NCI-H82 treated with DMSO at 0.1 percent for 48 hours (cell line): ENCODE results near the gene HIP1.
"Not testable (repeated sequence)": the region's sequence is repeated elsewhere in the genome, so short reads cannot be mapped to it uniquely, and the experiment has no call there.

ENCODE experiments used
- DNase-seq: peaks from one replicate; lab custom pipeline; 2025; ENCODE audit not compliant: unreplicated experiment; lab: John Stamatoyannopoulos, UW

The HIP1 gene

DNA sequence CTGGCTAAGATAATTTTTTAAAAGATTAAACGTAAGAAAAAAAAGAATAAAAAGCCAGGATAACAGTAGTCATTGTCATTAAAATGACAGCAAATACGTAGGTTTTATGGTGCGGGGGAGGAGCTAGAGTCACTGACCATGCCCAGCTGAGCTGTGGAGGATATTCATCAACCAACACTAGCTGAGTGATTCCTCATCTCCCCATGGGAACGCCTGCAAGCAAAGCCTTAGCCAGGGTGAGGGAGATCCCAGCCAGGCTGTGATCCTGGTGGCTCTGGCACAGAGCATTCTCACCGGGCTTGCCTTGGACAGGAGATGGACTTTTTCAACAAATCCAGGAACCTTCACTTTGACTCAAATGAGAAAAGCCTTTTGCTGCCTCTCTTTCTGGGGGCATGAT lies 94.2 kb downstream of the HIP1 start:
- no peak for DNase-seq

- DNase-seq, result no peak
These were observed 95.8 kb downstream of the HIP1 start for GRCh38 chr7:75642810-75643486.

DNA sequence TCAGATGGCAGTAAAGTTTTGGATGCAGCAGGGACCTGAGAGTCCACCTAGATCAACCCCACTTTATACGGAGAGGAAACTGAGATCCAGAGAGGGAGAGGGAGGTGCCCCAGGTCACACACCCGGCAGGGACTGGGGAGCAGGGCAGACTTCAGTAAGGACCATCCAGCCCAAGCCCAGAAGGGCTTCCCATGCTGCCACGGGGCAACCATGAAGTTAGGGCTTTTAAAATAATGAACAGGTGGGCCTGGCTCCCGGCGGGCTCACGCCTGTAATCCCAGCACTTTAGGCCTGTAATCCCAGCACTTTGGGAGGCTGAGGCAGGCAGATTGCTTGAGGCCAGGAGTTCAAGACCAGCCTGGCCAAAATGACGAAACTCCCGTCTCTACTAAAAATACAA lies 98.5 kb downstream of the HIP1 start:
- peak; percentile 44 for DNase-seq

DNA sequence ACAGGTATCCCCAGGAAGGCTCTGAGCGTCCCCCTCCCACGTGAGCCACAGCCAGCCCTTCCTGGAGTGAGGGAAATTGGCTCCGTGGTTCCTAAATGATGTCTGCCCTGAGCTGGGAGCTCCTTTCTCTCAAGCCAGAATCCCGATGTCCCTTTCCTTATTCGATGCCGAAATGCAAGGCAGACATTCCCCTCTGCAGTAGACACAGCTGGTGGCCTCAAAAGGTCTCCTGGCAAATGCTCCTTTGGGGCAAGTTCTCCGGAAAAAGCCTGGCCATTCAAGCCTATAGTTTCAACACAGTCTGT lies 98.9 kb downstream of the HIP1 start:
- DNase-seq, result peak; percentile 52

DNA sequence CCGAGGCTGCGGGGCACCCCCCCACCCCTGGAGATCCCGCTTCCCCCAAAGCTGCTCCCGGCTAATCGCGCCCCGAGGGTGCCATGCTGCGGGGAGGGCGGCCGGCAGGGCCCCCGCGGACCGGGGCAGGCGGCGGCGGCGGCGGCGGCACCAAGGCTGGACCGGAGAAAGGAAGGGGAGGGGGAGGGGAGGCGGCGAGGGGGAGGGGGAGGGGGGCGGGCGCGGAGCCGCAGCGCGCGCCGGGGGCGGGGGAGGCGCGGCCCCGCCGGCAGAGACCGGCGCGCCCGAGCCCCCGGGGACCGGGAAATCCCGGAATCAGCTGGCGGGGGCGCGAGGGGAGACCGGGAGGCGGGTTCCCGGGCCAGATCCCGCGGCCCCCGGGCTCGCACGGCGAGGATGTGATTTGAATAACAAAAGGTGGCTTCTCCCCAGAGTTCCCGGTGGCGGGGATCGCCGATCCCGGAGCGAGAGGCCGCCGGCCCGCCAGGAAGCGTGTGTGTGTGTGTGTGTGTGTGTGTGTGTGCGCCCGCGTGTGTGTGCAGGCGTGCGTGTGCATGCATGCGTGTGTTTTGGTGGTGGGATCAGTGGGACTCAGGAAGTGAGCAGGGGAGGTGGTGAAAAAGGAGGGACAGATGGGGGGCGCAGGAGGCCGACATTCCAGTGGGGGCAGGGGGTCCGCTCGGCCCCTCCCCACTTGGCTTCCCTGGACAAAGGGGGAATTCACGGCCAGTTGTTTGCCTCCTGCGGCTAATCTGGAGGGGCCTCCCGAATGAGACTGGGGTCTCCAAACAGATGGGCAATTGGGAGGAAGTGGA lies 99.5 kb downstream of the HIP1 start:
- DNase-seq, result no peak

DNA sequence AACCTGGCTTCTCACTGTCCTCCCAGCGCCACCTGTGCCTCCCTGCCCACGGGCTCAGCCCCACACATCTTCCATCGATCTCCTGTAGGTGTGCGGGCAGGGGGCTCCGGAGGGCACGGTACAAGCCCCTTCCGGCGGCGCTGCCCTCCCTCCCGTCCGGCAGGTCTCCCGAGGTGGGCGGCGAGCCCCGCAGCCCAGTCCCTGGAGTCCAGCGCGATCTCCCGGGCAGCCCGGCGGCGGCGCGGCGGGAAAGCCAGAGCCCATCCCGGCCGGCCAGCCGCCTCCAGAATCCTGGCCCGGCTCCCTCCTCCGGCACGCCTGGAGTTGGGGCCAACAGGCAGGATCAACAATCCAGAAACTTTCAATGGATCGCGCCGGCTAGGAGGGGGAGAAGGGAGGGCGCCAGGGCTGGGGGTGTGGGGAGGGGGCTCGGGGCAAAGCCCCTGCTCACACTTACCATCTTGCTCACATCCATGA lies 100.1 kb downstream of the HIP1 start:
- DNase-seq, result no peak

DNA sequence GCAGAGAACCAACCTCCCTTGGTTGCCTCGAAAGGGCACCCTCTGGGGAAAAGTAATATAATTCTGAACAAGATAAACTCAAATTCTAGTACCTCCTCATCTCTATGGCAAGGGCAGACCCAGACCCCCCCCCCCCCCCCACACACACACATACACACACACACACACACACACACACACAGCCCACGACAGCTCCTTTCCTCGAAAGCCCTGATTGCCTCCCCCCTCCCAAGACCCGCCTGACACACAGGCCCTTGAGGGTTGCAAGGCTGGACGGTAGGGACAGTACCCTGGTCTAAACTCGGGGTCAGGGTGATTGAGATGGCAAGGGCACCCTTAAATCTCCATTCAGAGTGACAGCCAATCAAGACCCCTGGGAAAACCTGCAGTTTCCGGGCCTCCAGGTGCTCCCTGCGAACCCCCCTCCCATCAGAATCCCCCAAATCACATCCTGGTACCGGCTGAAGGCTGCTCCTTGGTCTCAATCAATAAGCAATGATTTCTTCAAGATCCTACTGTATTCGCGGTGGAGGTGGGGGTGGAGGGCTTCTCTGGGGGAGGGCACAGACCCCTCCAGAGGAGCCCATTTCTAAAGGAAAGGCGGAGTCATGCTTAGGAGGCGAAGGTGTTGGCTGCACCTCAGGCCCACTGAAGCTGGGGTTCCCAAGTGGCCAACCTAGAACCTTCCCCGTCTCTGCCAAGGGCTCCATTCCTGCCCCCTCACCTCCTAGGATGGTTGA lies 100.7 kb downstream of the HIP1 start:
- no peak for DNase-seq

DNA sequence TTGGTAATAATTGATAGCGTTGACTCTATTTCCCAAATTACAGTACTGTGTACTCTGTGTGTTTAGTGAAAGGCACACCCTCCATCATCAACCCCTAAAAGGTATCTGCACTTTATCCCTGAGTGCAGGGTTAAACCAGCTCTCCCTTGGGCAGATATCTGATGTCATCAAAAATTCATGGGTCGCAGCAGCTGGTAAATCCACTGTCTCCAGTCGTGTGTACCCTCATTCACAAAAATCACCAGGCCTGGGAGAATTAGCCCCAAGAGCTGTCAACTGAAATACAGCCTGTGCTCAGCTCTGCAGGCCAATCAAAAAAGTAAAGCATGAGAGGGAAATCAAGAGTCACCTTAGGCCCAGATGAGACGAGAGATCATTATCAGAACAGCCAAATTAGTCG lies 103.7 kb downstream of the HIP1 start:
- DNase-seq, result no peak

GRCh38 chr7:75632587-75632986 lies 106.2 kb downstream of the HIP1 start:
- not testable (repeated sequence) for DNase-seq

GRCh38 chr7:75631711-75632110 lies 107.0 kb downstream of the HIP1 start:
- DNase-seq, result no peak

DNA sequence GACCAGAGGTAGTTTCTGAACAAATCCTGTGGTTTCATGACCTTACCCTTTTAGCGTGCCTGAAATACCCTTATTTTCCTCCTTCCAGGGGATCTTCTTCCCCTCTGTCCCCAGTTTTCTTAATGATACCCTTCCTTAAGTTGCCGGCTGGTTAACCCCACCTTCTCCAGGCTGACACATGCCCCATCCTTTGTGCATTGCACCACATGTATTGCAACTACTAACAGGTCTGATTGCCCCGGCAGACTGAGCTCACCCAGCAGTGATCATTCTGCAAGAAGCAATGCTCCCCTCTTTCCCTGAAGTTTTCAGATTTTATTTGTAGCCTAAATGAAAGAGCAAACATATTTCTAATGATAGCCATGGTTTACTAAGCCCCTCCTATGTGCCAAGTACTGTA lies 108.2 kb downstream of the HIP1 start:
- no peak for DNase-seq

- DNase-seq, result no peak
These were observed 109.7 kb downstream of the HIP1 start for GRCh38 chr7:75629044-75629443.

DNA sequence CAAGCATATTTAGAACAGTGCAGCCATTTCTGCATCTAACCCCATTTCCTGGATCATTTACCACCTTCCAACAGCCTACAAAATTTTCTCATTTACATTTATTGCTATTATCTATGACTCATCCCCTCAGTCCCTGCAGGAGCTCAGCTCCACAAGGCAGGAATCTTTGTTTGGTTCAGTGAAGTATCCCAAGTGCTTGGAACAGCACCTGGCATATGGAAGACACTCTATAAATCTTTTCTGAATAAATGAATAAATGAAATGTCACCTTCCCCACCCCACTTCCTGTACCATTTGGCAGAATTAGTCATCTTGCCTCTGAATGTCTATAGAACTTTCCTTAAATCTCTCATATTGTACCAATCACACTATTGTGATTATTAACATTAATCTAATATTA lies 110.7 kb downstream of the HIP1 start:
- no peak for DNase-seq

DNA sequence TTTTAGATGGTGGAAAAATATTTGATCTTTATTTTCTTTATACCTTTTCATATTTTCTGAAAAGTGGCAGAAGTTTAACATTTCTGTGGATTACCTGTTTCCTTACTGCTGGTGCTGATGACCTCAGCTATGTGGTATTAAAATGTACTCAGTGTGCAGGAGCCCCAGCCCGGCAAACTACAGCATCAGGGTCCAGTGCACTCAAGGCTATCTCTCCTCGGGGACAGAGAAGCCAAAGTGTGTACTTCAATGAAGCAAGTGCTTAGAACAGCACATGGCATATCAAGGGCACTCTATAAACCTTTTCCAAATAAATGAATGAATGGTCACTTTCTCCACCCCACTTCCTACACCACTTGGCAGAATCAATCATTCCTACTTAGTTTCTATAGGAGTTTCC lies 111.8 kb downstream of the HIP1 start:
- no peak for DNase-seq

DNA sequence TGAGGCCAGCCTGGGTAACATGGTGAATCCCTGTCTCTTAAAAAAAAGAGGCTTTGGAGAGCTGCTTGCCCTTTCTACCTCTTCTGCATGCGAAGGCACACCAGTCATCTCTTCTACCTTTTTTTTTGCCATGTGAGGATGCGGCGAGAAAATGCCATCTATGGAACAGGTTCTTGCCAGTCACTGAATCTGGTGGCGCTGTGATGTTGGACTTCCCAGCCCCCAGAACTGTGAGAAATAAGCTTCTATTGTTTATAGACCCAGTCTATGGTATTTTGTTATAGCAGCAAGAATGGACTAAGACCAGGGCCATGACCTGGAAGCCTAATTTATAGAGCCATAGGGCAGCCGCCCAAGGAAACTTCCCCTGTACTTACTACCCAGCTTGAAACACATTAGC lies 112.9 kb downstream of the HIP1 start:
- DNase-seq, result no peak

DNA sequence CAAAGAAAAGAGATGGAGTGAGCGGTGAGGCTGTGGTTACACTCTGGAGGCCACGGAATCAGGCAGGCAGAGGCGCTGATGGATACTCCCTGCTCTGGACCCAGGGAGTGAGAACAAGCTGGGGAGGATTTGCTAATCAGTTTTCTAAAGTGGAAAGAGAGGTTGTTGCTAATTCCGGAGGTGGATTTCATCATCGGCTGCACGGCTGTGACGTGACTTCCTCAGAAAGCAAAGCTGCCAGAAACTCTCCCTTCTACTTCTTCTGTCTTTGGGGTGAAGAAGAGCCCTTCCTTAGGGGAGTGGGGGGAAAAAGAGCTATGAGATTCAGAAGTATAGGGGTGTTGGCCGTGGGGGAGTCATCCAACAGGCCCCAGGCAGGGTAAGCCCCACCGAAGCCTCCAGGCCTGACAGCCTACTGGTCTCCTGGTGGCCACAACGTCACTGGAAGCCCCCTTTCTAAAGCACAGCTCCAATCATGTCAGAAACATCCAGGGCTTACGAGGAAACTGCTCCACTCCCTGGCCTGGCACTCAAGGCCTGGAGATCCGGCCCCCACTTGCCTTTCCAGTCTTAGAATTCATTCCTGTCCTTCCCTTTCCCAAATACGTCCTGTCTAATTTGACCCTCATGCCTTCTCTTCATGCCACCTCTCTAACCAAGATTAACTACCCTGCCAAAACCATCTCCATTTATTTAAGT lies 114.5 kb downstream of the HIP1 start:
- DNase-seq, result no peak

GRCh38 chr7:75623390-75624133 lies 115.2 kb downstream of the HIP1 start:
- no peak for DNase-seq

DNA sequence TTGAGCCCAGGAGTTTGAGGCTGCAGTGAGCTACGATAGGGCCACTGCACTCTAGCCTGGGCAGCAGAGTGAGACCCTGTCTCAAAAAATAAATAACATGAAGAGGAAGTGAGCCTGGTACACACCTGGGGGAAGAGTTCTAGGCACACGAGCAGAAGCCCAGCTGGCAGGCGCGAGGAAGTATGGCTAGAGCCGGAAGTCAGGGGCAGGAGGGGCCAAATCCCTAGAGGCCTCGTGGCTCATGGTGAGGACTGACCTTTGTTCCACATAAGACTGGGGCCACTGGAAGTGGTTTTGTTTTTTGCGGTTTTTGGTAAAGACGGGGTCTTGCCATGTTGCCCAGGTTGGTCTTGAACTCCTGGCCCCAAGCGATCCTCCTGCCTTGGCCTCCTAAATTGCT lies 117.6 kb downstream of the HIP1 start:
- no peak for DNase-seq

DNA sequence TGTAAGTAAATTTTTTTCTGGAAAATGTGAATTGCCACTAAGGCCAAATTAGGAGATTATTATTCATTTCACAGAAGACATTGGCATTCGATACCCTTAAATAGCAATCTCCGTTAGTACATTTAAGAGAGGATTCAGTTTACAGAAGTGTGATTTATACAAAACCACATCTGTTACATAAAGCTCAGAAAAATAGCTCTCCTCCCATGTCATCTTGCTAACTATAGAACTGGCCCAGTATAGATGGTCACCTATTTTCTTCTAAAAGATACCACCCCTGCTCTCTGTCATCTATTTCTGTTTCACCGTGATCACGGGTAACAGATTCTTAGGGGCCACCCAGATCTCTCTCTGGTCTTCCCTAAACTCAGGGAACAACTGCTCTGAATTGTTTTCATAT lies 119.1 kb downstream of the HIP1 start:
- DNase-seq, result no peak

DNA sequence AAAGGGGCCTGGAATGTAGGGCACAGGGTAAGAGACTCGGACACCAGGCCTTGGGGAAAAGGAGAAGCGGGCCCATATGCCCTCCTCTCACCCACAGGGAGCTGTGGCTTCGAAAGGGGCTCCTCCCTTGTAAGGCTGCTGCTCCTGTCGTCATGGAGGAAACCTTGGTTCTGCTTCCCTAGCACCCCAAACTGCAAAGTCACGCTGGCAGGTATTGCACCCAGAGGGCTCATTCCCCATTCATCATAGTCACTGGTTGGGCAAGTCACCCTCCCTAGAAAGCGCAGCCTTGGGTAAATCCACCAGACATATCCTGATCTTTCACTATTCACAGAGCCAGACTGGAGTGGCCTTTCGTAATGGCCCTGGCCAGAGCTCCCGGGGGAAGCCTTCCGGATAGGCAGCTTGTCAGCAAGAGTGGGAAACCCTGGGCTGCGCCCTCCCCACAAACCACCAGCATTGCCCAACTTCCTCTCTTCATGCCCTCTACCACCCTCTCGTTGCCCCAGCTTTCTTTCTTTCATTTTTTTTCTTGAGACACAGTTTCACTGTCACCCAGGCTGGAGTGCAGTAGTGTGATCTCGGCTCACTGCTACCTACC lies 121.0 kb downstream of the HIP1 start:
- no peak for DNase-seq
